Measurements from ENCODE around the gene ADAM8. TPM values are rescaled to one million over a fixed set of nuclear protein-coding genes. Genes with fewer than 3 reads are reported as not detected.
A peak's percentile ranks its signal among the peaks of the same experiment; 100 is the strongest.

The ADAM8 gene
- total and polyA plus RNA-seq, 2 of the 4 experiments (the other 2 are of a cell fraction), result under 0.01 to 0.74 TPM

GRCh38 chr10:133294189-133294588 is 17.5 kb upstream of the ADAM8 start:
- POLR2A ChIA-PET (ENCODE audit: unreplicated experiment), result no interaction called here
- ATAC-seq (ENCODE audit: low read depth), result no peak

More at GRCh38 chr10:133294189-133294588, 17.5 kb upstream of the ADAM8 start:
- Histone ChIP-seq H3K79me1 (ENCODE audit: low read depth in 1 of 2, low read length in 2 of 2) (peaks cover 0 to 17% of the 10 kb centered on the region in 2 experiments; a peak in 3 of 4 replicates), H4K91ac (ENCODE audit: insufficient read depth, low read depth, low read length) (no peak overlapping the region), H2AK5ac (ENCODE audit: low read depth, low read length) (peak overlapping the region; percentile 7; the same call in 1 of the 2 replicates), H4K5ac (ENCODE audit: low read depth, low read length) (no peak overlapping the region), H4K20me1 (ENCODE audit: insufficient read depth, low read length) (no peaks in the 10 kb centered on the region), H3K4me3 (ENCODE audit: insufficient read depth, low read depth, low read length) (no peak overlapping the region), H3K14ac (replicated peaks; ENCODE audit: low read depth, low read length) (no peak overlapping the region), H2AFZ (replicated peaks; ENCODE audit: low read length, poor library complexity) (no peak overlapping the region), H3K9ac (ENCODE audit: low read depth, low read length) (no peak overlapping the region), H3K27me3 (ENCODE audit: control insufficient read depth, insufficient read depth, low read length) (no peaks in the 10 kb centered on the region), H3K9me1 (ENCODE audit: insufficient read depth, low read length) (peaks cover 12% of the 10 kb centered on the region), H2BK5ac (ENCODE audit: low read depth, low read length, poor library complexity, severe bottlenecking) (no peak overlapping the region), H3K4ac (ENCODE audit: low read depth, low read length) (peak overlapping the region; percentile 21; the same call in 1 of the 2 replicates), H3K18ac (ENCODE audit: low read depth, low read length) (no peak overlapping the region), H3K4me2 (ENCODE audit: low read depth, low read length) (no peak overlapping the region), H3K36me3 (ENCODE audit: control insufficient read depth, insufficient read depth, low read length) (peaks cover 68% of the 10 kb centered on the region), H2BK120ac (ENCODE audit: low read depth, low read length) (no peak overlapping the region), H3K56ac (ENCODE audit: extremely low read depth, insufficient read depth, low read length) (no peak overlapping the region), H2AK9ac (replicated peaks; ENCODE audit: low read depth, low read length, poor library complexity) (peak overlapping the region; percentile 25), H4K8ac (ENCODE audit: low read depth in 2 of 2, low read length in 2 of 2) (0 out of 4 replicates have a peak overlapping the region, but pooled peaks of 1 of the 2 experiments have one; percentile 74), H3K23ac (ENCODE audit: low read depth, low read length) (no peak overlapping the region), H2BK20ac (ENCODE audit: low read depth, low read length) (no peak overlapping the region), H3K4me1 (ENCODE audit: control insufficient read depth, insufficient read depth, low read length) (peaks cover 9% of the 10 kb centered on the region), H3K27ac (ENCODE audit: insufficient read depth, low read length) (no peak overlapping the region; the same call in 1 of the 2 replicates), H2BK15ac (ENCODE audit: low read depth, low read length) (no peak overlapping the region), H3K9me3 (ENCODE audit: control insufficient read depth, insufficient read depth, low read length) (no peaks in the 10 kb centered on the region)
- CTCF ChIA-PET, result no interaction called here
- in situ Hi-C loops (cut with MboI; ENCODE audit: low sequenced_read_pairs), result no loop called here
- WGBS, 2 experiments (ENCODE audit: extremely low coverage in 2 of 2, insufficient read length in 1 of 2), result 97% methylated on average over 6 of the region's 15 CpGs; no CpG with 5 or more reads in 1 of the 2 experiments
- dilution Hi-C loops (cut with HindIII; ENCODE audit: low sequenced_read_pairs, unreplicated experiment), result no loop called here
- no TSS peak for BruUV-seq (replicated peaks)
- TF ChIP-seq RAD21 (IDR thresholded peaks at IDR 0.05; ENCODE audit: low read length) (no peak), USF2 (IDR thresholded peaks at IDR 0.05; ENCODE audit: low read depth, low read length) (no peak), CTCF (conservative IDR thresholded peaks at IDR 0.05; ENCODE audit: low read depth, low read length) (no peak), RCOR1 (IDR thresholded peaks at IDR 0.05; ENCODE audit: insufficient replicate concordance, low read length) (no peak)
- DNase-seq, result no peak
- intact Hi-C loops (cut with micrococcal nuclease), result no loop called here
